ENCODE results near the gene PLIN1. TPM values are rescaled to one million over a fixed set of nuclear protein-coding genes. Genes with fewer than 3 reads are reported as not detected.
"Not testable (repeated sequence)": the region's sequence is repeated elsewhere in the genome, so short reads cannot be mapped to it uniquely, and the experiment has no call there.

The PLIN1 gene
- polyA plus RNA-seq, 4 donors = 0.44 to 18.0 (median 4.8) TPM

DNA sequence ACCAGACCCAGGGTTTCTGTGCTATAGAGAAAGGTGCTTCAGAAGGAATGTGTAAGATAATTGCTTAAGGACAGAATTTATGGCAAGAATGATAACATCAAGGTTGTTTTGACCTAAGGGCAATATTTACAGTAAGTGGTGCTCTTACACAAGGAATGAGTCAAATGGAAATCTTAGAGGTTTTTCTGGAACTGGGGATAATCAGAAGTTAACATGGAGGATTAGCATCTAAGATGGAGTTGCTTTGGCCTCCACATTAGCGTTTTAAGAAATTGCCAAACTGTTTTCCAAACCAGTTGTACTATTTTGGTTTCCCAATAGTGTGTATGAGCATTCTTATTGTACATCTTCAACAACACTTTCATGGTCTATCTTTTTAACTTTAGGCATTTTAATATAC lies 14.5 kb upstream of the PLIN1 start:
- Histone ChIP-seq H3K36me3 (ENCODE audit: control insufficient read depth in 3 of 3, insufficient read depth in 2 of 3, low read depth in 1 of 3, low read length in 3 of 3) (no peaks in the 10 kb centered on the region), H3K27ac (ENCODE audit: low read depth in 1 of 3, low read length in 2 of 3) (no peak overlapping the region), H3K4me1 (ENCODE audit: control insufficient read depth in 3 of 3, insufficient read depth in 2 of 3, low read depth in 1 of 3, low read length in 2 of 3) (peaks cover 0 to 3% (median 0%) of the 10 kb centered on the region in 3 donors), H3K9me3 (ENCODE audit: control insufficient read depth in 2 of 2, insufficient read depth in 1 of 2, low read depth in 1 of 2, low read length in 1 of 2) (no peaks in the 10 kb centered on the region), H3K4me3 (ENCODE audit: low read depth in 1 of 3, low read length in 3 of 3) (no peak overlapping the region), H3K27me3 (ENCODE audit: control insufficient read depth in 3 of 3, insufficient read depth in 3 of 3, low read length in 3 of 3) (no peaks in the 10 kb centered on the region)
- DNase-seq = no peak
- WGBS, 3 donors = 78 to 96% (median 89%) methylated on average over 1 of the region's 1 CpG
- FAIRE-seq = no peak

DNA sequence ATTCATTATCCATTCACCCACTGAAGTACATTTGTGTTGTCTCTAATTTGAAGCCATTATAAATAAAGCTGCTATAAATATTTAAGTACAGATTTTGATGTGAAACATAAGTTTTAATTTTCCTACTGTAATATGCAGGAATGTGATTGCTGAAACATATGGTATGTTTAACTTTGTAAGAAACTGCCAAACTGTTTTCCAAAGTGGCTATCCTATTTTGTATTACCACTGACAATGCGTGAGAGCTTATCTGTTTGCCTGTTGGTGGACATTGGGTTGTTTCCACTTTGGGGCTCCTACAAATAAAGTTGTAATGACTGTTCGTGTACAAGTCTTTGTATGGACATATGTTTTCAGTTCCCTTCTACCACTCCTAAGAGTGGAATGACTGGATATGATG lies 13.9 kb upstream of the PLIN1 start:
- FAIRE-seq (no peak), DNase-seq (no peak)
- no peak overlapping the region for H3K4me3 ChIP-seq (ENCODE audit: low read depth in 1 of 3, low read length in 3 of 3)
- WGBS, 3 donors = 44 to 85% (median 71%) methylated on average over 2 of the region's 2 CpGs
- H3K9me3 ChIP-seq (ENCODE audit: control insufficient read depth in 2 of 2, insufficient read depth in 1 of 2, low read depth in 1 of 2, low read length in 1 of 2) = no peaks in the 10 kb centered on the region
- H3K36me3 ChIP-seq (ENCODE audit: control insufficient read depth in 3 of 3, insufficient read depth in 2 of 3, low read depth in 1 of 3, low read length in 3 of 3) = no peaks in the 10 kb centered on the region
- no peaks in the 10 kb centered on the region for H3K27me3 ChIP-seq (ENCODE audit: control insufficient read depth in 3 of 3, insufficient read depth in 3 of 3, low read length in 3 of 3)
- peaks cover 0 to 3% (median 0%) of the 10 kb centered on the region in 3 donors for H3K4me1 ChIP-seq (ENCODE audit: control insufficient read depth in 3 of 3, insufficient read depth in 2 of 3, low read depth in 1 of 3, low read length in 2 of 3)
- H3K27ac ChIP-seq (ENCODE audit: low read depth in 1 of 3, low read length in 2 of 3) = no peak overlapping the region

DNA sequence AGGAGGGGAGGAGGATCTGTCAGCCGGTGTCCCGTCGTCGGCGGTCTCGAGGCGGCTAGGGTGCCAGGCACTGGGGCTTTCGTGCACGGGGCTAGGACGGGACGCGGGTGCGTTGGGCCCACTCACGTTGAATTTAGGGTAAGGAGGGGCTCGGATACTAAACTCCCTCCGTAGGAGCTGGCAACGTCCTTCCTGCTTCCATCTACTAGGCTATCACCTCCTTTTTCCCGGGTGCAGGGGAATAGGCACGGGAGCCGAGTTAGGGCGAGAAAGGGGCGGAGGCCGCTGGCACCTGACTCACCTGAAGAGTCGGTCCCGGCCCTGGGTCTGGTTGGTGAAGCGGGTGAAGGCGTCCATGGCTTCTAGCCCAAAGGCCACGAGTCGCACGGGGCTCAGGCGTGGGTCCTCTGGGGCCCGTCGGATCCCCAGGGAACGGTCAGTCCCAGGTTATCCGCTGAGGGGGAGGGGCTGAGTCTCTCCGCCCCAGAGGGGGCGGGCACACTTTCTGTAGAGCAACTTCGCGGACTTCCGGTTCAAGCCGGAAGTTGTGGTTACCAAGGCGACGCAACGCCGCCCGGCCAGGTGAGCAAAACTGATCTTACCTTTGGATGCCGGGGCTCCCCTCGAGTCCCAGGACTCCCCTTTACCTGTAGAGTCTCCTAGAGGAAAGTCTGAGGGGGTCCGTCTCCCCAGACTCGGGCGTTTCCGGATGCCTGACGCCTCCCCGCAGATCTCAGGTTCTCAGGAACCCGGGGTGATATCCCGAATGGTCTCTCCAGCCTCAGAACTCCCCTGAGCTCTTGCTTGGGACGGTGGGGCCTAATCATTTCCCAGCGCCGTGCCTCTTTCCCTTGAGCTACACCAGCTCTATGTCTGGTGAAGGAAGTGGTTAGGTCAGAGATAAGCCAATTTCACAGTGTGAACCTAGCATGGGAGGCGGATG lies 11.4 kb upstream of the PLIN1 start, which contains the start of the genes PEX11A and WDR93:
TSS of gene PEX11A (minus strand) at position 479 of the 943 bp plus-strand sequence. CDS start at position 357, 122 bp downstream.
TSS of gene WDR93 (plus strand) at position 536 of the 943 bp plus-strand sequence. CDS start 10,936 bp downstream, outside the sequence.
- Histone ChIP-seq H3K4me1 (ENCODE audit: control insufficient read depth in 3 of 3, insufficient read depth in 2 of 3, low read depth in 1 of 3, low read length in 2 of 3) (peaks cover 0 to 3% (median 0%) of the 10 kb centered on the region in 3 donors), H3K36me3 (ENCODE audit: control insufficient read depth in 3 of 3, insufficient read depth in 2 of 3, low read depth in 1 of 3, low read length in 3 of 3) (peaks cover 0 to 3% (median 0%) of the 10 kb centered on the region in 3 donors), H3K9me3 (ENCODE audit: control insufficient read depth in 2 of 2, insufficient read depth in 1 of 2, low read depth in 1 of 2, low read length in 1 of 2) (no peaks in the 10 kb centered on the region), H3K27ac (ENCODE audit: low read depth in 1 of 3, low read length in 2 of 3) (peak within 1 kb of the TSS; percentile 48 to 84 (median 76)), H3K27me3 (ENCODE audit: control insufficient read depth in 3 of 3, insufficient read depth in 3 of 3, low read length in 3 of 3) (no peaks in the 10 kb centered on the region), H3K4me3 (ENCODE audit: low read depth in 1 of 3, low read length in 3 of 3) (peak within 1 kb of the TSS; percentile 76 to 95 (median 84))
- DNase-seq = peak; percentile 93 to 97
- 2% methylated on average over 58 to 60 of the region's 60 CpGs for WGBS, 3 donors
- FAIRE-seq = no peak

DNA sequence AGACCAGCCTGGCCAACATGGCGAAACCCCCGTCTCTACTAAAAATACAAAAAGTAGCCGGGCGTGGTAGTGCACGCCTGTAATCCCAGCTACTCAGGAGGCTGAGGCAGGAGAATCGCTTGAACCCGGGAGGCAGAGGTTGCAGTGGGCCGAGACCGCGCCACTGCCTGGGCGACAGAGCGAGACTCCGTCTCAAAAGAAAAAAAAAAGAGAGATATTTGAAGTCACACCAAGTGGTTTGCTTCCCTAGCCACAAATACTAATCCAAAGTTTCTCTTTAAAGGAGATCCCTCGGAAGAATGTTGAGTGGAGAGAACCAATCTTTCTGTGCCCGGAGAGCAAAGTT lies 10.7 kb upstream of the PLIN1 start:
- not testable (repeated sequence) for H3K9me3 ChIP-seq (ENCODE audit: control insufficient read depth in 2 of 2, insufficient read depth in 1 of 2, low read depth in 1 of 2, low read length in 1 of 2); DNase-seq; H3K4me1 ChIP-seq (ENCODE audit: control insufficient read depth in 3 of 3, insufficient read depth in 2 of 3, low read depth in 1 of 3, low read length in 2 of 3); H3K36me3 ChIP-seq (ENCODE audit: control insufficient read depth in 3 of 3, insufficient read depth in 2 of 3, low read depth in 1 of 3, low read length in 3 of 3); FAIRE-seq; H3K27me3 ChIP-seq (ENCODE audit: control insufficient read depth in 3 of 3, insufficient read depth in 3 of 3, low read length in 3 of 3)
- H3K4me3 ChIP-seq (ENCODE audit: low read depth in 1 of 3, low read length in 3 of 3) = peak overlapping the region; percentile 76 to 95 (median 84)
- whole genome bisulfite sequencing, 3 donors = 20 to 43% (median 24%) methylated on average over 15 of the region's 15 CpGs
- H3K27ac ChIP-seq (ENCODE audit: low read depth in 1 of 3, low read length in 2 of 3) = peak overlapping the region; percentile 48 to 84 (median 76)

DNA sequence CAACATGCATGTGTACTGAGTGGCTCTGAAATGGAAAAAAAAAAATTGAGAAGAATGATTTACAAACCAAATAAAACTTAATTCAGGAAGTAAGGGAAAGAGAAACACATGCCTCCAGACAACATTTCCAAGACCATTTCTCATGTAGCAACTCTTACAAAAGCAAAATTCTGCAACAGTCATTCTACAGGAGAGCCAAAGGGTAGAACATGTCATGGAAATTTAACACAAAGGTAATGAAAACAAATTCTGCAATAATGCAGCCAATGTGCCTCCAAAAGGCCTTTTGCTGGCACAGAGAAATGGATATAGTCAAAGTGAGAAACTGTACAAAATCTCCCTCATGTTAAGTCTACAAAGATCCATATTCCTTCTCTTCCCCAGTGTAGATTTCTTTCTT lies 7.4 kb upstream of the PLIN1 start:
- no peak overlapping the region for H3K4me3 ChIP-seq (ENCODE audit: low read depth in 1 of 3, low read length in 3 of 3)
- H3K27me3 ChIP-seq (ENCODE audit: control insufficient read depth in 3 of 3, insufficient read depth in 3 of 3, low read length in 3 of 3) = no peaks in the 10 kb centered on the region
- H3K4me1 ChIP-seq (ENCODE audit: control insufficient read depth in 3 of 3, insufficient read depth in 2 of 3, low read depth in 1 of 3, low read length in 2 of 3) = peaks cover 0 to 3% (median 0%) of the 10 kb centered on the region in 3 donors
- DNase-seq (no peak), FAIRE-seq (no peak)
- no peaks in the 10 kb centered on the region for H3K9me3 ChIP-seq (ENCODE audit: control insufficient read depth in 2 of 2, insufficient read depth in 1 of 2, low read depth in 1 of 2, low read length in 1 of 2)
- no peak overlapping the region for H3K27ac ChIP-seq (ENCODE audit: low read depth in 1 of 3, low read length in 2 of 3)
- H3K36me3 ChIP-seq (ENCODE audit: control insufficient read depth in 3 of 3, insufficient read depth in 2 of 3, low read depth in 1 of 3, low read length in 3 of 3) = peaks cover 0 to 12% (median 9%) of the 10 kb centered on the region in 3 donors

DNA sequence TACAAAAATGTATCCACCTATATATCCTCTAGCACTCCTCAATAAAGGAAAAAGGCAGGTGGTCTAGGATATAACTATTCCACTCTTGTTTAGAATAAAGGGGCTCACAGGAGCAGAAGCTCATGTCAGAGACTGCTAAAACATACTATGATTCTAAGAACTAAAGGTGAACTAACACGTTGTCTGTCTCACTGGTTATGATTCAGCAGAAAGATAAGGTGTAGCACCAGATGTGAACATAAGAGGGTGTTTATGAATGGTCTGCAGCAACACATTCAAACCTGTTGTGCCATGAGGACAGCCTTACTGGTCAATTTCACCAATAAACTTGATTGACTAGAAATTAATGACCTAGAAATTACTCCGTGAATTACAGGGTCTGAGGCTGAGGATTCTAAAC lies 6.8 kb upstream of the PLIN1 start:
- Histone ChIP-seq H3K4me3 (ENCODE audit: low read depth in 1 of 3, low read length in 3 of 3) (no peak overlapping the region), H3K9me3 (ENCODE audit: control insufficient read depth in 2 of 2, insufficient read depth in 1 of 2, low read depth in 1 of 2, low read length in 1 of 2) (no peaks in the 10 kb centered on the region), H3K4me1 (ENCODE audit: control insufficient read depth in 3 of 3, insufficient read depth in 2 of 3, low read depth in 1 of 3, low read length in 2 of 3) (peaks cover 0 to 3% (median 3%) of the 10 kb centered on the region in 3 donors), H3K36me3 (ENCODE audit: control insufficient read depth in 3 of 3, insufficient read depth in 2 of 3, low read depth in 1 of 3, low read length in 3 of 3) (peaks cover 0 to 12% (median 9%) of the 10 kb centered on the region in 3 donors), H3K27me3 (ENCODE audit: control insufficient read depth in 3 of 3, insufficient read depth in 3 of 3, low read length in 3 of 3) (no peaks in the 10 kb centered on the region), H3K27ac (ENCODE audit: low read depth in 1 of 3, low read length in 2 of 3) (no peak overlapping the region)
- DNase-seq = no peak
- no peak for FAIRE-seq
- WGBS, 3 donors = 63 to 73% (median 67%) methylated on average over 2 of the region's 2 CpGs

DNA sequence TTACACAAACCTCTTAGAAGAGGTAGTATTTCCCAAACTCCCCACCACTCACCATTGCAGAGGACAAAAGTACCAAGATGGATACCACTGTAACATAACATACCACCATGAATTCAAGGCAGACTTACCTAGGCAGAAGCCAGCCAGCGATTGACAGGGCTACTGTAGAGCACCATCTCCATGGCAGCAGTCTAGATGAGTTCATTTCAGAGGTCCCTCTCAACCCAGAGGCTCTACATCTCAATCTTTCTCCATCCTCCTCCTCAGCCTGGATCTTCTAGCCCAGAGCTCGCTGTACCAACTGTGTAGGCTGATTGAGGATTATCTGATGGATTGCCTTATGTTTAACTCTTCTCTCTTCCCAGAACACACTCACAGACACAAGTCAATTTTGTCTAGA lies 2.0 kb upstream of the PLIN1 start:
- Histone ChIP-seq H3K27ac (ENCODE audit: low read depth in 1 of 3, low read length in 2 of 3) (peak overlapping the region in 2 of 3 donors; percentile 69 to 71), H3K4me1 (ENCODE audit: control insufficient read depth in 3 of 3, insufficient read depth in 2 of 3, low read depth in 1 of 3, low read length in 2 of 3) (peaks cover 0 to 12% (median 4%) of the 10 kb centered on the region in 3 donors), H3K27me3 (ENCODE audit: control insufficient read depth in 3 of 3, insufficient read depth in 3 of 3, low read length in 3 of 3) (no peaks in the 10 kb centered on the region), H3K36me3 (ENCODE audit: control insufficient read depth in 3 of 3, insufficient read depth in 2 of 3, low read depth in 1 of 3, low read length in 3 of 3) (peaks cover 0 to 12% (median 9%) of the 10 kb centered on the region in 3 donors), H3K4me3 (ENCODE audit: low read depth in 1 of 3, low read length in 3 of 3) (no peak overlapping the region), H3K9me3 (ENCODE audit: control insufficient read depth in 2 of 2, insufficient read depth in 1 of 2, low read depth in 1 of 2, low read length in 1 of 2) (no peaks in the 10 kb centered on the region)
- 81 to 93% (median 89%) methylated on average over 2 of the region's 2 CpGs for WGBS, 3 donors
- no peak for DNase-seq
- FAIRE-seq = no peak

DNA sequence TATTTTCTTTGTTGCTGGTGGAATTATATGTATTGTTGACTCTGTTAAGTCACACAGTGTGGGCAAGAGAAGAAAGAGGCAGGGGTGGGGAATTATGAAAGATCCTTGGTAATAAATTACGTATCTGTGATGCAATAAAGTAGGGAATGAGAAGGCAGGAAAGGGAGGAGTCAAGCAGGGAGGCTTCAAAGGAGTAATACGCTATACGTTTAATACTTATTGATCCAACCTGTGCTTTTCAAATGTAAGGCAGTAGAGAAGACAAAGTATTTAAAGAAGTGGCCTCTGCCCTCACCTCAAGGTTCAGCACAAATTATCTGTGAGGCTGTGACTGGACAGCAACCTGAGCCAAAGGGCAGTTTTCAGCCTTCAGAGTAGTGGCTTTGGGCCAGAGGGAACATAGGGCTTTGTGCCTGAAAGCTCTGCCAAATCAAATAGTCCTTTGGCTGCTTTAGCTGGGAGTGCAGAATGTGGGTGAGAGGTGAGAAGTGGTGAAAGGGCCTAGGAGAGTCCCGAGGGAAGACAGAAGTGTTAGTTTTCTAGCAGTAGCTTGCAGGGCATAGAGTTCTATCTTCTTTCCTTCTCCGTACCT lies 1.2 kb upstream of the PLIN1 start:
- H3K4me1 ChIP-seq (ENCODE audit: control insufficient read depth in 3 of 3, insufficient read depth in 2 of 3, low read depth in 1 of 3, low read length in 2 of 3) = peaks cover 0 to 12% (median 4%) of the 10 kb centered on the region in 3 donors
- H3K9me3 ChIP-seq (ENCODE audit: control insufficient read depth in 2 of 2, insufficient read depth in 1 of 2, low read depth in 1 of 2, low read length in 1 of 2) = no peaks in the 10 kb centered on the region
- no peak overlapping the region for H3K4me3 ChIP-seq (ENCODE audit: low read depth in 1 of 3, low read length in 3 of 3)
- peak overlapping the region; percentile 69 to 71 (median 71) for H3K27ac ChIP-seq (ENCODE audit: low read depth in 1 of 3, low read length in 2 of 3)
- 8 to 44% (median 31%) methylated on average over 5 of the region's 5 CpGs for WGBS, 3 donors
- H3K36me3 ChIP-seq (ENCODE audit: control insufficient read depth in 3 of 3, insufficient read depth in 2 of 3, low read depth in 1 of 3, low read length in 3 of 3) = peaks cover 0 to 9% (median 8%) of the 10 kb centered on the region in 3 donors
- FAIRE-seq = peak; percentile 55
- peak; percentile 73 to 99 for DNase-seq
- H3K27me3 ChIP-seq (ENCODE audit: control insufficient read depth in 3 of 3, insufficient read depth in 3 of 3, low read length in 3 of 3) = no peaks in the 10 kb centered on the region

Measured in small intestine (tissue), 7 donors.